Skeletal muscle cell (primary cell): Measurements from ENCODE around the gene PRKAG3.

Experiments
- DNase-seq: peaks from one replicate; pipeline ENCODE4 v3.0.0-alpha.2; 2010; ENCODE audit warnings: low read depth
- H3K4me3 ChIP-seq: 2 replicates; pipeline ENCODE4 v1.5.1; 2011; ENCODE audit warnings: low read depth, mild to moderate bottlenecking, control low read depth, low read length, moderate library complexity

PRKAG3 gene

GRCh38 chr2:218865999-218866398 lies 34.4 kb upstream of the PRKAG3 start:
- DNase-seq, result no peak

GRCh38 chr2:218865396-218865795 lies 33.8 kb upstream of the PRKAG3 start:
- H3K4me3 ChIP-seq, result no peak overlapping the region
- DNase-seq, result no peak

More at GRCh38 chr2:218865999-218866398, 34.4 kb upstream of the PRKAG3 start:
- H3K4me3 ChIP-seq, result no peak overlapping the region

GRCh38 chr2:218863021-218863520 lies 31.5 kb upstream of the PRKAG3 start:
- H3K4me3 ChIP-seq, result no peak overlapping the region
- no peak for DNase-seq

DNA sequence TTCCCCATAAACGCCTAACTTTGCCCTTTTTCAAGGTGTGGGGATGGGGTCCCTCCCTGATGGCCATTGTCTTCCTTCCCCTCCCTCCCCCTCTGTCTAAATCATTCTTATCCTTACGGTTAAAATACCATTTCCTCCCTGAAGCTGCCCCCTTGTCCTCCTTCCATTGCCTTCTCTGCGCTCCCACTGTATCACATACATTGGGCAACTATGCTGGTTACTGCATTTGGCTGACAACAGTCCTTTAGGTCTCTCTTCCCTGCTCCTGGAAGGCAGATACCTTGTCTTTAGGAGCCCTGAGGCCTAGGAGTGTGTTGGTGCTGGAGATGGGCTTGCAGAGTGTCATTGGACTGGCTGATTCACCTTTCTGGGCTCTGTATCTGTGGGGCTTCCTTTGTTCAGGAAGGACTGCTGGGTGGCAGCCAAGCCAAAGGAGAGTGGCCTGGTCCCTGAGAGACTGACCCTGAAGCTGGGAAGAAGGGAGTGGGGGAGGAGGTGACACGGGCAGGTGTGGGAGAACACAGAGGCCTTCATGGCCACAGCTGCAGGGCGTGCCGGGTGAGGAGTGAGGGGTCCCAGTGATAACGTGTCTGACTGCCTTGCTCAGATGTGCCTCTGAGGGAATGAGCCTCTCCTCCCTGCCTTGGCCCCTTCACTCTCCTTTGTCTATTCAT lies 30.2 kb upstream of the PRKAG3 start:
- no peak overlapping the region for H3K4me3 ChIP-seq
- no peak for DNase-seq

DNA sequence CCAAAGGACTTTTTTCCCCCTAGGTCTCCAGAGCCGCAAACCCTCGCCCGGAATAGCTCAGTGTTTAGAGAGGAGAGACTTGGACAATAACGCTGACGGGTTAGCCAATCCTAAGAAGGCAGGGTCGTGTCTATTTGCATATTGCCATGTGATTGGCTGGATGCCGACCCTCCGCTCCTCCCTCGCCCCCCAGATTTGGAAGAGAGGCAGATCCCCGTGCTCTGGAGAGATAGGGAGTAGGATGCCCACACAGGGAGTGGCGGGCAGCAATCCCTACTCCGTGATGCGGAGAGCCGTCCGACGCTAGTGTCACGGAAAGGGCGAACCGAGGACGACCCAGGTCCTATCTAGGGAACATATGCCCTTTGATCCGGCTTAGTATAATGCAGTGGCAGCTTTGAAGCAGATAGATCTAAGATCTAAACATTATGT lies 29.4 kb upstream of the PRKAG3 start:
- DNase-seq, result no peak
- no peak overlapping the region for H3K4me3 ChIP-seq

GRCh38 chr2:218859988-218860831 lies 28.6 kb upstream of the PRKAG3 start:
- peak overlapping the region; percentile 23 for H3K4me3 ChIP-seq
- no peak for DNase-seq

- DNase-seq, result no peak
- peak within 1 kb of the TSS; percentile 23 for H3K4me3 ChIP-seq
Measured at GRCh38 chr2:218859556-218859987, 28.0 kb upstream of the PRKAG3 start, which contains the start of gene WNT6. WNT6 (plus strand) TSS chr2:218859805; CDS start chr2:218860038, 233 bp downstream.

GRCh38 chr2:218858671-218859555 lies 27.3 kb upstream of the PRKAG3 start:
- peak overlapping the region; percentile 17 for H3K4me3 ChIP-seq
- no peak for DNase-seq

GRCh38 chr2:218858138-218858445 lies 26.5 kb upstream of the PRKAG3 start:
- H3K4me3 ChIP-seq, result no peak overlapping the region
- DNase-seq, result no peak

DNA sequence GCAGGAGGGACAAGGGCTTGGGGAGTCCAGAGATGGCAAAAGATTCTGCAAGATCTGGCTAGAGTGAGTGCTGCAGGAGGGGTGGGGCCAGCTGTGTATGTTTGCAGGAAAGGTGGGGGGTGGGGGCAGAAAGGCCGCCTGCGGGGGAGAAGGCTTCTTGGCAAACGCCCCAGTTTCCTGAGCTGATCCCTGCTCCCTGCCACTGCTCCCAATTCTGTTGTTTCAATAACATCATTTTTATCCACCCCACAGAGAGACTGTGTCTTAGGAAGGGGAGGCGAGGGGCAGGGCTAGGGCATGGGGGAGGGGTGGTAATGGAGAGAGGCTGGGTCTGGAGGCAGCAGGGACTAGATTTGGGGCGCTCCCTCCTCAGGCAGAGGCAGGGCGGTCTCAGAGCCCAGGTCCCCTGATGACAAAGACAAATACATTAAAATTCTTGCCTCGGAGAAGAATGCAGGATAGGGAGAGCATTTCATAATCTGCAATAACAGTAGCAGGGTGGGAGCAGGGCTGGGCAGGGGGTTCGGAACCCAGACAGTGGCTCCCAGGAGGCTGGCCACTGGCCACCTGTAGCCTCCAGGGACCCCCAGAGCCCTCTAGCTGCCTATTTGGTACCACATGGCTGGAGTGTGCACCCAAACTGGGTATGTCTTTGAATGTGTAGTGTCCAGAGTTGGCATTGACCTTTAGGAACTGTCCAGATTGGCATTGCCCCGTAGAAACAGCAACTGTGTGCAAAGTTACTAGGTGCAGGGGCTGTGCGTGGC lies 26.0 kb upstream of the PRKAG3 start:
- no peak for DNase-seq
- no peak overlapping the region for H3K4me3 ChIP-seq

- no peak overlapping the region for H3K4me3 ChIP-seq
- DNase-seq, result no peak
Measured at GRCh38 chr2:218856896-218857243, 25.3 kb upstream of the PRKAG3 start.

GRCh38 chr2:218856167-218856895 lies 24.7 kb upstream of the PRKAG3 start:
- no peak overlapping the region for H3K4me3 ChIP-seq
- no peak for DNase-seq

DNA sequence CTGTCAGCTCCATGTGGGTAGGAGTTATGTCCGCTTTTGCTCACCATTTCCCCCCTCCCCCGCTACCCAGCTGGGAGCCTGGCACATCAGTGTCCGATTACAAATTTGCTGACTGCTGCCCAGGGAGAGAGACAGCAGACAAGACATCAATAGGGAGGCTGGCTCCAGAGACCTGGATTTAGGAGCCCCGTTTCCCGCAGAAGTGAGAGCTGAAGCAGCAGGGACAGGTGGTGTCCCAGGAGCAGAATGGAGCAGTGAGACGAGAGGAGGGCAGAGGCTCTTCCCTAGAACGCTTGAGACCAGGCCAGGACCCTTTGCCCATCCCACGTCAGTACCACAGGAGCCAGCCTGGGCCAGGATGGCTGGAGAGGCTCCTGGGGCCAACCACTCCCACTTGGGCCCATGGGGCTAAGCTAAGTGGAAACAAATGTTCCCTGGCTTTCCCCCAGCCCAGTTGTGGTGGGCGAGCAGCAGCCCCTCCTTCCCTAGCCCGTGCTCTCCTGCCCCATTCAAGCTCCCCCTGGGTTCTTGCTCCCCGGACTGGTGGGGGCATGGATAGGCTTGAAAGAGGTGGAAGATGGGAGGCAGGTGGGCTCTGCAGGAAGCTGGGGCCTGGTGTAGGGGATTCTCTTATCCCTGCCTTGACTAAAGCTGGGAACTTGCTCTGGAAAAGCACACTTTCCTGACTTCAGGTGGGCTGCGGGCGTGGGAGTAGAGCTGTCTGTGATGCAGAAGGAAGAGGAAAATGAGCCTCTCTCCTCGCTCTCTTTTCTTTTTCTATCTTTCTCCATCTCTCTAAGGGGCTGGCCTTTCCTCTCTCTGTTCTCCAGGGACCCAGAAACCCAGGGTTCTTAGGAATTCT lies 23.9 kb upstream of the PRKAG3 start:
- H3K4me3 ChIP-seq, result no peak overlapping the region
- no peak for DNase-seq

GRCh38 chr2:218854860-218855259 lies 23.3 kb upstream of the PRKAG3 start:
- DNase-seq, result no peak
- H3K4me3 ChIP-seq, result no peak overlapping the region

GRCh38 chr2:218853766-218854165 lies 22.2 kb upstream of the PRKAG3 start:
- H3K4me3 ChIP-seq, result no peak overlapping the region
- DNase-seq, result no peak

DNA sequence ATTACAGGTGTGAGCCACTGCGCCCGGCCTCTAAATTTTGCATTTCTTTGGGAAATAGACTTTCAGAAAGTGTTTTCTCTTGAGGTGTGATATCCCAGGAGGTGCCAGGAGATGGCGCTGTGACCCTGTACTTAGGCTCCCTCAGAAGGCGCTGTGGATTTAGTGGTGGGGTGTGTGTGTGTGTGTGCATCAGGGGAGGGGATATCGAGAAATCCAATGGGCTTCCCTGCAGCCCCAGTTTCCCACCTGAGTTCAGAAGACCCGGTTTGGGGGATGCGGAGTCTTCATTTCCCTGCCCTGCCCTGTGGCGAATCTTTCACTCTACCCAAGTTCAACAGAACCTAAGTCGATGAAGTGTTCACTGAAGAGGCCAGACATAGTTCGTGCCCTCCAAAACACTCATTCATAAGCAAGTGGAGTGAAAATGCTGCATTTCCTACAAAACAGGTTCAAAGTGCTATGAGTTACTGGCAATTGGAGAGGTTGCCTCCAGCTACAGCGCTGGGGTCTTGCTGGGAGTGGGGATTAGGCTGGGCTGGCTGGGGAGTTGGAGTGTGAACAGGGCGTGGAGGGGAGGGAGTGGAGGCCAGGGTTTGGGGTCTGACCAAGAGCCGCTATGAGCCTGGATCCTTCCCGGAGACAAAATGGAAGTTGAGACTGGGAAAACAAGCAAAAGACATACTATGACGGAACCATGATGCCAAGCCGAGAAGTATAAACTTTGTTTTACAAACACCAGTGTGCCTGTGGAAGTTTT lies 21.5 kb upstream of the PRKAG3 start:
- DNase-seq, result no peak
- H3K4me3 ChIP-seq, result no peak overlapping the region

DNA sequence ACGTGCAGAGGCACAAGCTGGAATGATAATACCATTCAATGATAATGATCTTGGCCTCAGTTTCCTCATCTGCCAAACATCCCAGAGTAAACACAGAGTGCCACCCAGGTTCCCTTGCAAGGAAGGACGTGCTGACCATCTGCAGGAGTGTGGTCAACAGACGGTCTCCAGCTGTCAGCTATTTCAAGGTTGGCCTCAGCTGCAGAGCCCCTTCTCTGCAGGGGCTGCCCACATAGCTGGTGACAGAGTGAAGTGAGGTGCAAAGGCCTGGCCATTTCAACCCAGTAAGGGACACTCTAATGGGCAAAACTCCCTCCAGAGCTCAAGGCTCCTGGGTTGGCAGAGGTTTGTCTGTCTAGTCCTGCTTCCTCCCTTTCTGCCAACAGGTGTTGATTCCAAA lies 19.7 kb upstream of the PRKAG3 start:
- no peak for DNase-seq
- no peak overlapping the region for H3K4me3 ChIP-seq
